Measurements from ENCODE around the gene HSF5. TPM values are rescaled to one million over a fixed set of nuclear protein-coding genes. Genes with fewer than 3 reads are reported as not detected.
"Not testable (repeated sequence)": the region's sequence is repeated elsewhere in the genome, so short reads cannot be mapped to it uniquely, and the experiment has no call there.

The HSF5 gene
- total RNA-seq, 1 donor from 2014 or later: 0.21 TPM

DNA sequence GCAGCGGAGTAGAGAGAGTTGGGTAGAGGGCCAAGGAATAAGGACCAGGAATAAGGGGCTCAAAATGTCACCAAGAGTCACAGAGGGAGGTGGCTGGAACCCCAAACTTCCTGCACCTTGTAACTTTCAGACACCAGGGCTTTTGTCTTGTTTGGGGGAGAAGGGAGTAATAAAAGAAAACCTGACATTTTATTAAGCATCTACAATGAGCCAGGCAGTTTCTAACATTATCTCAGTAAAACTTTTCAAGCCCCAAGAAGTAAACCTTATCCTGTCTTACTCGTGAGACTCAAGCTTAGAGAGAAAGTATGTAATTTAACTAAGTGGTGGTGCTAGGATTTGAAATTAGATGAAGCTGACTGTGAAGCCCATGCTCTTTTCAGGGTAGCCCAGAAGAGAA lies 27.1 kb upstream of the HSF5 start:
- no peak for DNase-seq

DNA sequence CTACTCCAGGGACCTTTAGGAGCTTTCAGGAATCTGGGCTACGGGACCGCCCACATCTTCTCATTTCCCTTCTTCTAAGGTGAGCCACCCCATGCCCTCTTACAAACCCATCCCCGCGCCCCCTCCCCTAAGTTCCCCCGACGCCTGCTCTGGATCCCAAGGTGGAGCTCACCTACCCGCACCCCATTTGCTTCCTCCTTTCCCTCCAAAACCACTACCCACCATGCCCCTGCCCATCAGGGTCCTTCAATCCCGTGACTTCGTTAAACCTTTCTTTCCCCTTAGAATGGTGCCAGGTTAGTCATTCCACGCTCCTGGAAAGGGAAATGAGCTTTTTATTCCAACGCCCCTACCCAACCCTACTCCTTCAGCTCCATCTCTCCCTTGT lies 26.6 kb upstream of the HSF5 start:
- no peak for DNase-seq

DNA sequence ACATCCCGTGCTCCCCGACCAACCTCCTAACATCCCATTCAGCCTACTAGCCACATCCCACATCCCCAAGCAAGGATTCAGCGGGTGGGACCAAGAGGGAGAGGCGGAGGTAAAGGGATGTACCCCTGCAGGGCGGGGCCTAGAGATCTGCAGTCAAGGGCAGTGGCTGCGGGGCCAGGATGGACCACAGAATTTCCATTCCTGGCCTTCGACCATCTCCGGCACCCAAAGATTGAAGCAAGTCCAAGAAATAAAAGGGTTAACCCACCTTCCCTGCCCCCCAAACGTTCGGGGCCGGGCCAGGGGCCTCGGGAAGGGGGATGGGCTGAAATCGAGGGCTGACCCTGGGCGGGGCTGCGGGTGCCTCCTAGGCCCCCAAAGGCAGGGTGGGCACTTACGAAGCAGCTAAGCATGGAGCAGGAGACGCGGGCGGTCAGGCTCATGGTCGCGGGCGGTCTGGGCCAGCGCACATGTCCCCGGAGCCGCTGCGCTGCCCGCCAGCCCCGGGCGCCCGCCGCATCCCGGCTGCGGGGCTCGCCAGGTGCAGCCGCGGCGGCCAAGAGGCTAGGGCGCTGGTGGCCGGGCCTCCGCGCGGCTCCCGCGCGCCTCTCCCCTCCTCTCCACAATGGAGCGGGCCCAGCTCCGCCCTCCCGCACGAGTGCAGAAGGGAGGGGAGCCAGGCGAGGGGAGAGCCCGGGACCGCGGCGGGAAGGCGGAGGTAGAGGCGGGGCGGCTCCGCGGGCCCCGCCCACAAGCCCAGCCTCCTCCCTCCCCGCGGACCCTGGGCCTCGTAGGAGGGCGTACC lies 26.0 kb upstream of the HSF5 start, which contains the start of gene MTMR4:
Gene MTMR4 (minus strand): TSS at position 674 of the 805 bp plus-strand sequence. CDS start 231 bp downstream, at position 443.
- DNase-seq: peak; percentile 92

DNA sequence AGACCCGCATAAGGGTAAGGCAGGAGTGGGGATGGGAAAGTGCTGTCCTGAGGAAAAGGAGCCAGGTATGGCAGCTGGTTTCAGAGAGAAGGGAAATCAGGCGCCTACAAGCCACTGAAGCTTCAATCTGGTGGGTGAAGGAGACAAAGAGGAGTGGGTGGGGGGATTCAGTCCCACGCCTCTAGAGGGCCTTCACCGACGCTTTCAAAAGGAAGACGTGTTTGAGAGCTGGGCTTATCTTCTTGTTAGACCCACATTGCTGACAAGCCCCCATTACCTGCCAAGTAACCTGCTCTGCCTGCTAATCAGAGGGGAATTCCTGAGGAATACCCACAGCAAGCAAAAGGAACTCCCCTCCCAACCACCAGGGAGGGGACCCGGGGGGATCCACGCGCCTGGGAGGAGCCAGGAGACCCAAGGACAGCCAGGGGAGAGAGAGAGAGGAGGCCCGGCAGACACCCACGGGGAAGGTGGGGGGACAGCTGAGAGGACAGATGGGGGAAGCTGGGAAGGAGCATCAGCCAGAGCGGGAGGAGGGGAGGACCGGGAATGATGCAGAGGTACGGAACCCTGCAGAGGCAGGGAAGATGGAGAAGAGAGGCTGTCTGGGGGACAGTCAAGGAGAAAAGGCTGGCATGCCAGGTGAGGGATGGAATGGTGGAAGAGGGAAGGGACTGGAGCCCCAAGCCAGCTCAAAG lies 25.2 kb upstream of the HSF5 start:
- DNase-seq: no peak

DNA sequence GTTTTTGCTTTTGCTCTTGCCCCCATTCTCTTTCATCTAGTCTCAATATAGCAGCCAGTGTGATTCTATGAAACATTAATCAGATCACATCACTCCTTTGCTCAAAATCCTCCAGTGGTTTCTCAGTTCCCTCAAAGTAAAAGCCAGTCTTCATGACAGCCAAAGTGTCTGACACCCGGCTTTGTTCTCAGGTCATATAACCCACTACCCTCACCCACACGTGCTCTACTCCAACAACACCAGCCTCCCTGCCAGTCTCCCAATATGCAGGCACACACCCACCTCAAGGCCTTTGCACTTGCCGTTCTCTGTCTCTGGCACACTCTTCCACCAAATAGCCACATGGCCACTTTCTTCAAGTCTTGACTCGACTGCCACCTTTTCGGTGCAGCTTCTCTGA lies 21.9 kb upstream of the HSF5 start:
- DNase-seq: no peak

DNA sequence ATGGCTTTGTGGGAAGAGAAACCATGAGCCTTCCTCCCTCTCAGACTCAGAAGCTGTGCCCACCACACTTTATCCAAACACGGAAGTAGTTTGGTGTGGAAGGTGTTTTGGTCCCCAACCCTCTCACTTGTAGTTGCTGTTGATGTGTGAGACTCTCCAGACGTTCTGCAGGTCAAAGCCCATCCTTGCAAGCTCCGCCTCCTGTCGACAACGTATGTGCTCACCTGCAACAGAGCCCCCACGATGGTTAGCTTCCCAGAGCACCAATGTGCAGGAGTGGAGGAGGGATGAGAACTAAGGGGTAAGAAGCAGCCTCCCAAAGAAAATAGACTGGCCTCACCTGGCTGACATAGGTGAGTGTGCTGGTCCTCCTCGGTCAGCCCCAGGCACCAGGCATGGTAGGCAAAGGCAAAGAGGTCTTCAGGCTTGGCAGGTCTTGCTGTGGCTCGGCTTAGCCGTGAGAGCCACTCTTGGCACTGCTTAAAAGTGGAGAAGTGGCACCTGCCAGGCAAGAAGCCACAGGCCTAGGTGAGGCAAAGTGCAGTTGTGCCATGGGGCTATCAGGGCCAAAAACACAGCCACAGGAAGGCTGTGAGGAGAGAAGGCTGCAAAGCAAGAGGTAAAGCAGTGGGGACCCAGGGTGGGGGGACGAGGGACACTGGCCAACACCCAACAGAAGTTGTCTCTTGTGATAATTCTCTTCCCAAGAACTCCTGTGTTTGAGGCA lies 20.3 kb upstream of the HSF5 start:
- DNase-seq: no peak

DNA sequence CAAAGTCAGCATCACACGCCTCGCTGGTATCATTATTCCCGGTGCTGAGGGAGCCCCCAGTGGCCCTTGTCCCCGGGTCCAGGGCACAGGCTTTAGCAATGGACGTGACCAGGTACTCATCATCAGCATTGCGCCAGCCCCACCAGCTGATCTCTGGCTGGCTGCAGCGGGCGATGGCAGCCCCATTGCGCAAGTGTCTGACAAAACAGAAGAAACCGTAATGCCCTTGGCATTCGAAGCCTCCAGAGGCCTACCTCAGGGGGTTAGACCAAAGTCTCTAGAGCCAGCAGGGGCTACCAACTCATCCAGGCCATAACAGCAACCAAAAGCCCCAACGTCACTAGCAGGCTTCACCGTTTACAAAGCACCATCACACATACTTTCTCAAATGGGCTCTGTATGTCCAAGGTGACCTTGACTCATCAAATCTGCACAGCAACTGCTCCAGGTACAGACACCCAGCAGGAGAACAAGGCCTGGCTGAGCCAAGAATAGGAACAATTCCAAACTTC lies 19.0 kb upstream of the HSF5 start:
- no peak for DNase-seq

DNA sequence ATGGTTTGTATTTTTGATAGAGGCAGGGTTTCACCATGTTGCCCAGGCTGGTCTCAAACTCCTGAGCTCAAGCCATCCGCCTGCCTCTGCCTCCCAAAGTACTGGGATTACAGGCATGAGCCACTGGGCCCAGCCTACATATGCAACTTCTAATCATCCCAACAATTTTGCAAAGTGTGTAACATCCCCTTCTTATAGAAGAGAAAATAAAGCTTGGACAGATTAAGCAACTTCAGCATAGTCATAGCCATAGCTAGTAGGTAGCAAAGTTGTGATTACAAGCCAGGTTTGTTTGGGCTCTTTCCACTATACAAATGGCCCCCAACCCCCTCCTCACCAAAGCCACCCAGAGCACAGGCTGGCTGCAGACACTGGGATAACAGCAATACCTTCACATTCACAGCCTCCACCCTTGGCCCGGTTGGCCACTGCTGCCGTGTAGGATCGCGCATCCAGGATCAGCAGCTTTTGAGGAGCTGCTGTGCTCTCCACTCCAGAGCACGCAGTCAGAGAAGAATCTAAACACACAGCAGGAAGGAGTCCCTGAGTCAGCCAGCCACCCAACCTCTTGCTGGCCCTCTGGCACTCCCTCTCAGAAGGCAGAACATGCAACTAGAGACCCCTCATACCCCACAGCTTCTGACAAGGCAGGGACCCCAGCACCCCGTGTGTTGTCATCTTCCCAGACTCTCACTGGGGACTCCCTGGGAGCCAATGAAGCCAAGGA lies 18.3 kb upstream of the HSF5 start:
- no peak for DNase-seq

DNA sequence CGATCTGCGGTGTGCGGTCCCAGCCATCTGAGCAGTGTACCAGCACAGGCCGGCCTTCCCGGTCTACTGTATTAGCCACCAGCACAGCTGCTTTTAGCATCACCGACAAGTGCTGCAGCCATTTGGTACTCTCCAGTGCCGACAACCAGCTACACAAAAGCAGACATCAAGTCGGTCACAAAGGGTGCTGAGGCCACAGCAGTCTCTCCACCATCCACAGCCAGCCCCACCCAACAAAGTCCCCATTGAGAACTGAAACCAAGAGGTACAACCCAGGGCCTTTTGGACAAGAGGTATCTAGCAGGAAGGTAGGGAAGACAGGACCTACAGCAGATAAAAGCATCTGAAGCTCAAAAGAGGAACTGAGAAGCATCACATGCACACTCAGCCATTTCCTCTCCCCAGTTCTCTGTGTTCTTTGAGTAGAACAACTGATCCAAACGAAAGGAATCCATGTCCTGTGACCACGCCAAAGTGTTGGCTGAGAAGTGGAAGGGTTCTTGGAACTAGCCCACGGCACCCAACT lies 16.7 kb upstream of the HSF5 start:
- no peak for DNase-seq

DNA sequence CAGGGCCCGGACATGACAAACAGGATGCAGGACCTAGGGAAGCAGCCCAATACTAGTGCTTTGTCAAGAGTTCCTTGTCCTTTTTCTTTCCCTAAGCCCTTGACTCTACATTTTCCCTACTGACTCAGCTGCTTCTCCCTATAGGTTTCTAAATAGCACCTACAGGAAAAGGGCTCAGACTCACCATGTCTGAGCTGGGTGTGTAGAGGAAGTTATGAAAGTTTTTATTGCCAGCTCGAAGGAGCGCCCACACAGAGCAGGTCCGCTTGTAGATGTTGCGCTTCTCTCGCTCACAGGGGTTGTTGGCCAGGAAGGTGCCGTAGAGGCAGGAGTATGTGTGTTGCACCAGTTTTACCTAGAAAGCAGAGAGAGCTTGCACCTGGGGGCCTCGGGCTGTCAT lies 15.7 kb upstream of the HSF5 start:
- DNase-seq: no peak

DNA sequence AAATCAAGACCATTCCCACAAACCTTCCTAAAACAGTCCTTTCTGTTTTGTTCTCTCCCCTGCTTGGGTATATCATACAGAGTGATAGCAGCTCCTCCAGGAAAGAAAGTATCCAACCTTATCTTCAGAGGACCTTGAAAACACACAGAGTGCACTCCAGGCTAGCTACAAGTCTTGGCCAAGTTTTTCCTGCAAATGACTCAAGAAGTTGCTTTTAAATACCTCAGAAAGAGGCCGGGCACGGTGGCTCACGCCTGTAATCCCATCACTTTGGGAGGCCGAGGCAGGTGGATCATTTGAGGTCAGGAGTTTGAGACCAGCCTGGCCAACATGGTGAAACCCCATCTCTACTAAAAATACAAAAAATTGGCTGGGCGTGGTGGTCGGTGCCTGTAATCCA lies 14.9 kb upstream of the HSF5 start:
- DNase-seq: not testable (repeated sequence)

DNA sequence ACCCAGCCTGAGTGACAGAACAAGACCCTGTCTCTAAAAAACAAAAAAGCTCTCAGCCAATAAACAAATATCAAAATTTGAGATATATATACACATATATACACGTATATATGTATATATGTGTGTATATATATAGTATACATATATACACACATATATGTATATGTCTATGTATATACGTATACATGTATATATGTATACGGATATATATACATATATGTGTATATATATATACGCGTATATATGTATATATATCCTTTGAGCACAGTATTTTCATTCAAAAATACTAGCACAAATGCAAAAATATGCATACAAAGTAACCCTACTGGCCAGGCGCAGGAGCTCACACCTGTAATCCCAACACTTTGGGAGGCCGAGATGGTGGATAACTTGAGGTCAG lies 13.2 kb upstream of the HSF5 start:
- DNase-seq: no peak

DNA sequence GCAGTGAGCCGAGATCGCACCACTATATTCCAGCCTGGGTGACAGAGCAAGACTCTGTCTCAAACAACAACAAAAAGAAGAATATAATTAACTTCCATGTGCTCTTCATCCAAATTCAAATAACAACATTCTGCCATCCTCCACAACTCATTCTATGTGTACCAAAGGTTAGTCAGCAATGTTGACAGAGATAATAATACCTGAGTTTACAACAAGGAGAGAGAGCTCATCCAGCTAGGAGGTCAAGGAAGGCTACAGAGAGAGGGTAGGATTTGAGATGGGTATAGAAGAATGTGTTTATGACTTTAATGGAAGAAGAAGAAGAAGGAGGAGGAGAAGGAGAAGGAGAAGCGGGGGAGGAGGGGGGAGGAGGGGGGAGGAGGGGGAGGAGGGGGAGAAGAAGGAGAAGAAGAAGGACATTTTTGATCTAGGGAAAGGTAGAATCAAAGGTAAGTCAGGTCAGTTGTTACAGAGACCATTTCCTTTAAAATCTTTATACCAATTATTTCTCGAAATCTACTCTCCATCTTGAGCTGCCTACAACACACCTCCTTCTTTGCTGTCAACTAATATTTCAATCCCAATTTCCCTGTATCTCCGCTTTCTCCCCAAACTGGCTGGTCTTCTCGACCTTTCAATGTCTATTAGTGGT lies 10.1 kb upstream of the HSF5 start:
- no peak for DNase-seq

DNA sequence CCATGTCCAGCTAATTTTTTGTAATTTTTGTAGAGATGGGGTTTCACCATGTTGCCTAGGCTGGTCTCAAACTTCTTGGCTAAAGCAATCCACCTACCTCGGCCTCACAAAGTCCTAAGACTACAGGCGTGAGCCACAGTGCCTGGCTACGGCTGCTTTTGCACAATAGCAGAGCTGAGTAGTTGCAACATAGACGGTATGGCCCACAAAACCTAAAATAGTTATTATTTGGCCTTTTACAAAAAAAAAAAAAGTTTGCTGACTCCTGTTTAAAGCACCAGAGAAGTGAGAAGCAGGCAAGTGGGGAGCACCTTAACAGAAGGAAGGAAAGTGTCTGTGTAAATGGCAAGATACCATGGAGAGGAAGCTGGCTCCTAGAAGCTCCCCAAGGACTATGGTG lies 5.3 kb upstream of the HSF5 start:
- DNase-seq: no peak

DNA sequence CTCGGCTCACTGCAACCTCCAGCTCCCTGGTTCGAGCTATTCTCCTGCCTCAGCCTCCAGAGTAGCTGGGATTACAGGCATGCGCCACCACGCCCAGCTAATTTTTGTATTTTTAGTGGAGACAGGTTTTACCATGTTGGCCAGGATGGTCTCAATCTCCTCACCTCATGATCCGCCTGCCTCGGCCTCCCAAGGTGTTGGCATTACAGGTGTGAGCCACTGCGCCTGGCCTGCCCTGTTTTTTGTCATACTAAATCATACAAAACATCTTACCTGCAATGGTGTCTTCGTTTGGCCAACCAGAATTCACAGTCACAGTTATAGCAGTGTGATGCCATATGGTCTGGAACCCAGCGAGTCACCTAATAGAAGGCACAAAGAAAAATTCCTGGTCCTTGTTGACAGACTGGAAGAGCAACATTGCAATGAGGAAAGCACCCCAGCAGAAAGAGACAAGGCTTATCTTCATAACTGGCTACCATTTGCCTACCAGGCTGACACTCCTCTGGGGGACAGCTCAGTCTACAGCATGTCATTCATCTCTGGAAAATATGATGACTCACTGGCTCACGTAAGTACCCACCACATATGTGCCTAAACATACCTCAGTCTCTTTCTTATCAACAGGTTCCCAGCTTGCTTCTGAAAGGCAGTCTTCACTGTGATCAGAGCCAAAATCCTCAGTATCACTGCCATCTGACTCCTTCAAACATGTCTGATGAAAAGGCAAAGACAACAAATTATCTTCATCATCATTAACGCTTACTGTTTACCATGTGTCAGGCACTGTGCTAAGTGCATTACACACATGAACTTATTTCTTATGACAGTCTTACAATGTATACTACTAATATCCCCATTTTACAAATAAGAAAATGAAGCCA lies 4.3 kb upstream of the HSF5 start:
- DNase-seq: no peak

DNA sequence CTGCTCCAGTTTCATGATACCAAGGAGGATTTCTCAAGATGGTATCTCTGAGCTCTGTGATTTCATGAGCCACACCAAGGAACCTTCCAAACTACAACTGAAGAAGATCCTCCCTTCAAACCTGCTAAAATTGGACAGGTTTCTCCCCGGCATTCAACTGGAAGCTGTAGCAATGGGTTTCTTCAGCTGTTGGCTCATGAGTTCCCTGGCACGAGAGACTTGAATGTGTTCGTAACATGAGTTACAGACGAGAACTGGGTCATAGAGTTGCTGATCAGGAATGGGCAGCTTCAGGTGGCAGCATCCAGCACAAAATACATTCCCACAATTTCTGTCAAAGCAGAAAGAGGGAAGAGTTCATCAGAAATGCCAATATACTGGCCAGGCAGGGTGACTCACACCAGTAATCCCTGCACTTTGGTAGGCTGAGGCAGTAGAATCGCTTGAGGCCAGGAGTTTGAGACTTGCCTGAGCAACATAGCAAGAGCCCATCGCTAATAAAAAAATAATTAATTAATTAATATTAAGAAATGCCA lies 3.4 kb upstream of the HSF5 start:
- no peak for DNase-seq

DNA sequence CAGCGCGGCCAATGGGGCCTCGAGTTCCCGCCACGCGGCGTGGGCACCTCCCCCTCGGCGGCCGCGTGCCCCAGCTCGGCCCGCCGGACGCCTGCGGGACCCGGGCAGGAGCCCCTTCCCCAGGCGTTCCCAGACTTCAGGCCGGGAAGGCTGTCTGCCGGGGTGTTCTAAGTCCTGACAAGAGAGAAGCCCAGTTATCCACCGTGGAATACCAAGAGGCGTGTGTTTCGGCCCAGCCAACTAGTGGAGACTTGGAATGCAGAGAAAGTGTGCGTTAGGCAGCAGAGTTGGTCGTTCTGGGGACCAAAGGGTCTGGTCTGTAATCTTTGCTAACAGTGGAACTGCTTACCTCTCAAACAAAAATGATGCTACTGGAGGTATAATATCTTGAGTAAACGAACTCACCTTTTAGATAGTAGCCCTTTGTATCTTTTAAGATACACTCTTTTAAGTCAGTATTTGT lies 251 bp upstream of the HSF5 start:
- no peak for DNase-seq

DNA sequence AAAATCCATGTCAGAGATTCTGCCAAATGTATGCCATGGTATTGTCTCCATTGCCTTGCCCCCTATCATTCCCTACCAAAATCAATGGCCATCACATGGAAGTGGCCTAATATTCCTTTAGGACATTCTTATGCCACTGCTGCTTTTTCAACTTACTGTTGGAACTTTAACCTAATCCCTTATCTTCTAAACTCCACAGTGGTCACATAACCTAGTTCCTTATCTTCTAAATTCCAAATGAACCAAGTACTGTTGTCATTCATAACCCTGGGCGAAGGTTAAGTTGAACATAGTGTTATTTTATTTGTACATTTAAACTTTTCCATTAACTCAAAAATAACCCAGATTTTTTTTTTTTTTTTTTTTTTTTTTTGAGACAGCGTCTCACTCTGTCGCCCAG lies 3.6 kb downstream of the HSF5 start:
- DNase-seq: no peak

DNA sequence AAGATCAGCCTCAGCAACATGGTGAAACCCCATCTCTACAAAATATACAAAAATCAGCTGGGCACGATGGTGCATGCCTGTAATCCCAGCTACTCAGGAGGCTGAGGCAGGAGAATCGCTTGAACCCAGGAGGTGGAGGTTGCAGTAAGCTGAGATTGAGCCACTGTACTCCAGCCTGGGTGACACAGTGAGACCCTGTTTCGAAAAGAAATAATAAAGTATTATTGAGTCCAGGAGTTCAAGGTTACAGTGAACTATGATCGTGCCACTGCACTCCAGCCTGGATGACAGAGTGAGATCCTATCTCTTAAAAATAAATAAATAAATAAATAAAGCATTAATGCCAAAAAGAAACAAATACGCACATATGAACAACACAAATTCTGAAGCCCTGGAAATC lies 6.4 kb downstream of the HSF5 start:
- not testable (repeated sequence) for DNase-seq

DNA sequence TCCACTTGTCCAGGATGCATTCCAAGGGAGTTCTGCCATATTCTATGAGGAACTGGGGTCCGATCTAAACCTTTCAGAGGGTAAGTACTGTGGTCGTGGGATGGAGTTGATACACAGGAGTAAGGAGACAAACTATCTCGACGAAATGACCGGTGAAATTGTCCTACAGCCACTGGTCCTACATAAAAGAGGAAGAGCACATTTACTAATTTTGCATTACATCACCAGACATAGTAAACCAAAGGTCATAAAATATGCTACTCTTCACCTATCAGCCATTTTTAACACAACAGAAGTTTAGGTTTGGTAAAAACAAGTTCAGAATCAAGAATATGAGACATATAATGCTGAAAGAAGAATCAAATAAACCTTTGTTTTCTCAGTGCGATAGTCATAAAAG lies 8.1 kb downstream of the HSF5 start:
- no peak for DNase-seq
